PC-9 (cell line): ENCODE data around the gene MYO3B. TPM values are rescaled to one million over a fixed set of nuclear protein-coding genes. Genes with fewer than 3 reads are reported as not detected.
"Not testable (repeated sequence)": the region's sequence is repeated elsewhere in the genome, so short reads cannot be mapped to it uniquely, and the experiment has no call there.

Experiments used
- BruUV-seq: library from RNA; stranded (reverse); fragments of 400-500 nt; replicated peaks from 2 replicates; lab custom pipeline; 2021; lab: Mats Ljungman, UMichigan
- CTCF ChIA-PET: fragments of 300-600 bp; sonication (Branson Sonifier 250); formaldehyde crosslinking; loops from one replicate; lab custom pipeline; 2022; ENCODE audit warnings: antibody characterized with exemption; lab: Charles Lee
- POLR2A ChIA-PET: fragments of 300-600 bp; sonication (Branson Sonifier 250); formaldehyde crosslinking; loops from one replicate; lab custom pipeline; 2022; ENCODE audit warnings: antibody characterized with exemption; ENCODE audit not compliant: unreplicated experiment; lab: Charles Lee
- DNase-seq, 2 experiments: peaks; one replicate each; pipeline versions ENCODE4 v3.0.0 to v3.0.0-alpha.2; 2015 to 2022; ENCODE audit warnings: mixed read lengths in 1 of 2
- H2AFZ ChIP-seq: fragments of 200-600 bp; sonication (generic); 2 replicates; pipeline ENCODE4 v1.8.1; 2017; ENCODE audit warnings: antibody characterized with exemption
- H3F3A ChIP-seq: fragments of 200-600 bp; sonication (generic); 2 replicates; pipeline ENCODE4 v1.8.1; 2017; ENCODE audit warnings: antibody characterized with exemption, mild to moderate bottlenecking, low read depth; ENCODE audit not compliant: insufficient read depth
- H3K27ac ChIP-seq: fragments of 200-600 bp; sonication (generic); 2 replicates; pipeline ENCODE4 v1.6.1; 2016; ENCODE audit warnings: mixed run types
- H3K27me3 ChIP-seq: fragments of 200-600 bp; sonication (generic); 2 replicates; pipeline ENCODE4 v1.6.1; 2016; ENCODE audit warnings: low read depth, mixed run types; ENCODE audit not compliant: insufficient read depth
- H3K36me3 ChIP-seq: fragments of 200-600 bp; sonication (generic); 2 replicates; pipeline ENCODE4 v1.6.1; 2016; ENCODE audit warnings: low read depth, mixed run types
- H3K4me1 ChIP-seq: fragments of 200-600 bp; sonication (generic); replicated peaks from 2 replicates; pipeline ENCODE4 v1.6.1; 2016; ENCODE audit warnings: mixed run types; ENCODE audit not compliant: insufficient read depth
- H3K4me2 ChIP-seq: fragments of 200-600 bp; sonication (generic); 2 replicates; pipeline ENCODE4 v1.6.1; 2017; ENCODE audit warnings: mixed run types
- H3K4me3 ChIP-seq: fragments of 200-600 bp; sonication (generic); 2 replicates; pipeline ENCODE4 v1.6.1; 2016; ENCODE audit warnings: mixed run types
- H3K79me2 ChIP-seq: fragments of 200-600 bp; sonication (generic); 2 replicates; pipeline ENCODE4 v1.6.1; 2017; ENCODE audit warnings: low read depth, mixed run types
- H3K9me2 ChIP-seq: fragments of 200-600 bp; sonication (generic); 2 replicates; pipeline ENCODE4 v1.8.1; 2017; ENCODE audit warnings: mild to moderate bottlenecking; ENCODE audit not compliant: insufficient read depth
- H3K9me3 ChIP-seq: fragments of 200-600 bp; sonication (generic); 2 replicates; pipeline ENCODE4 v1.8.1; 2016; ENCODE audit warnings: low read depth; ENCODE audit not compliant: insufficient read depth
- H4K20me1 ChIP-seq: fragments of 200-600 bp; sonication (generic); 2 replicates; pipeline ENCODE4 v1.8.1; 2017; ENCODE audit not compliant: insufficient read depth
- EZH2 ChIP-seq: fragments of 200-600 bp; sonication (generic); IDR thresholded peaks from 2 replicates; pipeline ENCODE4 v1.8.0; 2017; ENCODE audit warnings: antibody characterized with exemption, low read depth
- intact Hi-C: fragments of 100-400 bp; cut with micrococcal nuclease; formaldehyde crosslinking; loops from one replicate; pipeline ENCODE4 v1.10.0; 2022; ENCODE audit not compliant: unreplicated experiment
- total RNA-seq: library from RNA; stranded (reverse); gene quantifications from 2 replicates; pipeline ENCODE4 v1.2.3, GENCODE V29; 2021
- TF ChIP-seq, protein P1 (sequence below): fragments of 200-600 bp; sonication (generic); conservative IDR thresholded peaks from 2 replicates; pipeline ENCODE4 v1.6.1; 2017; ENCODE audit warnings: mixed run types, antibody characterized with exemption, mild to moderate bottlenecking, moderate library complexity

MYO3B gene
- total RNA-seq, 1 experiment from 2014 or later = 5.3 TPM

DNA sequence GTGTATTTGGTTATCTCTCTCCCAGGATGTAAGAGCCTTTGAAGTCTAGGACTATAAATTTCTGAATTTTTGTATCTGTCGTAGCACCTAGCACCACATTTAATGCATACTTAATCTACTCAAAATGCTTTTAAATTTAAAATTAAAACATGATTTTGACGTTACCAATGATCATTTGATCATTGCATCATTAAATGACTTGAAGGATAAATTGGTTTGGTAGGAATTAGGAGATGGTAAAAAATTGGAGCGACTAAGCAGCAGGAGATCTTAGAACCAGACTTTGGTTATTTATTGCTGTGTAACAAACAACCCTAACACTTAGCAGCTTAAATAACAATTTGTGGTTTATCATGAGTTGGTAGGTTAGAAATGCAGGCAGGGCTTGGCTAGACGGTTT, 84.9 kb downstream of the MYO3B start:
- intact Hi-C loops = no loop called here
- Histone ChIP-seq H3K36me3 (no peaks in the 10 kb centered on the region), H3K4me2 (no peak overlapping the region), H3K4me1 (no peaks in the 10 kb centered on the region), H3K4me3 (no peak overlapping the region), H3K27me3 (no peaks in the 10 kb centered on the region), H3K79me2 (no peaks in the 10 kb centered on the region), H3K9me3 (0 out of 2 replicates have a peak, but pooled peaks cover 3% of the 10 kb centered on the region), H2AFZ (no peak overlapping the region), H4K20me1 (no peaks in the 10 kb centered on the region), H3K9me2 (no peaks in the 10 kb centered on the region), H3K27ac (no peak overlapping the region), H3F3A (no peaks in the 10 kb centered on the region)
- ChIA-PET CTCF (no interaction called here), POLR2A (no interaction called here)
- TF ChIP-seq, protein P1, sequence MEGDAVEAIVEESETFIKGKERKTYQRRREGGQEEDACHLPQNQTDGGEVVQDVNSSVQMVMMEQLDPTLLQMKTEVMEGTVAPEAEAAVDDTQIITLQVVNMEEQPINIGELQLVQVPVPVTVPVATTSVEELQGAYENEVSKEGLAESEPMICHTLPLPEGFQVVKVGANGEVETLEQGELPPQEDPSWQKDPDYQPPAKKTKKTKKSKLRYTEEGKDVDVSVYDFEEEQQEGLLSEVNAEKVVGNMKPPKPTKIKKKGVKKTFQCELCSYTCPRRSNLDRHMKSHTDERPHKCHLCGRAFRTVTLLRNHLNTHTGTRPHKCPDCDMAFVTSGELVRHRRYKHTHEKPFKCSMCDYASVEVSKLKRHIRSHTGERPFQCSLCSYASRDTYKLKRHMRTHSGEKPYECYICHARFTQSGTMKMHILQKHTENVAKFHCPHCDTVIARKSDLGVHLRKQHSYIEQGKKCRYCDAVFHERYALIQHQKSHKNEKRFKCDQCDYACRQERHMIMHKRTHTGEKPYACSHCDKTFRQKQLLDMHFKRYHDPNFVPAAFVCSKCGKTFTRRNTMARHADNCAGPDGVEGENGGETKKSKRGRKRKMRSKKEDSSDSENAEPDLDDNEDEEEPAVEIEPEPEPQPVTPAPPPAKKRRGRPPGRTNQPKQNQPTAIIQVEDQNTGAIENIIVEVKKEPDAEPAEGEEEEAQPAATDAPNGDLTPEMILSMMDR = no peak
- TF ChIP-seq EZH2 = no peak
- BruUV-seq = no TSS peak
- DNase-seq = no peak

DNA sequence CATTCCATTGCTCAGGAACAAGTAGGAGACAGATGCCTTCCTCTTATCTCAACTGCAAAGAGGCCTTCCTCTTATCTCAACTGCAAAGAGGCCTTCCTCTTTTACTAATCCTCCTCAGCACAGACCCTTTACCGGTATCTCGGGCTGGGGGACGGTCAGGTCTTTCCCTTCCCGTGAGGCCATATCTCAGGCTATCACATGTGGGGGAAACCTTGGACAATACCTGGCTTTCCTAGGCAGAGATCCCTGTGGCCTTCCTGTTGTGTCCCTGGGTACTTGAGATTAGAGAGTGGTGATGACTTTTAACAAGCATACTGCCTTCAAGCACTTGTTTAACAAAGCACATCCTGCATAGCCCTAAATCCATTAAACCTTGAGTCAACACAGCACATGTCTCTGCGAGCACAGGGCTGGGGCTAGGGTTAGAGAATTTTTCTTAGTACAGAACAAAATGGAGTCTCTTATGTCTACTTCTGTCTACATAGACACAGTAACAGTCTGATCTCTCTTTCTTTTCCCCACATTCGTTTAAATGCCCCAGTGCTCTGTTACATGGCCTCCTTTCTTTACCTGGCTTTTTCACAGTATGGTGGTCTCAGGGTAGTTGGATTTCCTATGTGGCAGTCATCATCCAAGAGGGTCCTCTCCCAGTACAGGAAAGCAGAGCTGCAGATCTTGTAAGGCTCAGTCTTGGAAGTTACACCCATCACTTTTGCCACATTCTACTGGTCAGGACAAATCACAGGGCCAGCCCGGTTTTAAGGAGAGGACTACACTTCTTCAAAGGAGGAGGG, 86.0 kb downstream of the MYO3B start:
- intact Hi-C loops, H3F3A ChIP-seq, DNase-seq, H3K9me3 ChIP-seq, H3K36me3 ChIP-seq, H3K9me2 ChIP-seq, BruUV-seq, POLR2A ChIA-PET, H3K27ac ChIP-seq, H3K4me2 ChIP-seq, H3K4me1 ChIP-seq, H3K27me3 ChIP-seq, CTCF ChIA-PET, H3K4me3 ChIP-seq, H4K20me1 ChIP-seq, H3K79me2 ChIP-seq: not testable (repeated sequence)
- H2AFZ ChIP-seq = 0 out of 2 replicates have a peak overlapping the region, but pooled peaks have one; percentile 17

DNA sequence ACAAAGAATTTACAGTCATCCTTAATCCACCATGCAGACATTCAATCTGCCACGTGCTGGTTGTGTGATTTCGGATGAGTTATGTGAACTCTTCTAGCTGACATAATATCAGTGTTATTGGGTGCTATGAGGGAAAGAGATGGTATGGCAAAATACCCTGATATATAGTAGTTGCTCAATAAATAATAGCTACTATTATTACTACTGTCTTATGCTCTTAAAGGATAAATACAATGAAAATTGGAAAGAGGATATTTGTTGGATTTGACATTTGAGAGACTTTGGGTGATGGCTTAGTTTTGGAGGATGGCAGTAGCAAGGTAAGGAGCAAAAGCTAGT, 86.5 kb downstream of the MYO3B start:
- POLR2A ChIA-PET = no interaction called here
- no TSS peak for BruUV-seq
- no peaks in the 10 kb centered on the region for H3K9me2 ChIP-seq

More for the DNA sequence above, 86.5 kb downstream of the MYO3B start:
- no peak overlapping the region for H3K27ac ChIP-seq
- H3K79me2 ChIP-seq = no peaks in the 10 kb centered on the region
- H3K4me2 ChIP-seq = no peak overlapping the region
- no peaks in the 10 kb centered on the region for H4K20me1 ChIP-seq
- no peaks in the 10 kb centered on the region for H3K36me3 ChIP-seq
- DNase-seq = no peak
- TF ChIP-seq, protein P1 = no peak
- no peak for TF ChIP-seq EZH2
- CTCF ChIA-PET = no interaction called here
- intact Hi-C loops = no loop called here
- 0 out of 2 replicates have a peak overlapping the region, but pooled peaks have one; percentile 17 for H2AFZ ChIP-seq
- H3K9me3 ChIP-seq = 0 out of 2 replicates have a peak, but pooled peaks cover 3% of the 10 kb centered on the region
- no peak overlapping the region for H3K4me3 ChIP-seq
- H3K27me3 ChIP-seq = no peaks in the 10 kb centered on the region
- no peaks in the 10 kb centered on the region for H3F3A ChIP-seq
- H3K4me1 ChIP-seq = no peaks in the 10 kb centered on the region
